NCI-H1092 treated with DMSO at 0.1 percent for 48 hours (cell line): ENCODE results near the gene DNMBP.
"Not testable (repeated sequence)": the region's sequence is repeated elsewhere in the genome, so short reads cannot be mapped to it uniquely, and the experiment has no call there.

ENCODE experiments used
- DNase-seq: peaks from one replicate; lab custom pipeline; 2025; lab: John Stamatoyannopoulos, UW

DNMBP gene

GRCh38 chr10:99916776-99917175, 93.0 kb downstream of the DNMBP start:
- no peak for DNase-seq

GRCh38 chr10:99915414-99915813, 94.3 kb downstream of the DNMBP start:
- no peak for DNase-seq

DNA sequence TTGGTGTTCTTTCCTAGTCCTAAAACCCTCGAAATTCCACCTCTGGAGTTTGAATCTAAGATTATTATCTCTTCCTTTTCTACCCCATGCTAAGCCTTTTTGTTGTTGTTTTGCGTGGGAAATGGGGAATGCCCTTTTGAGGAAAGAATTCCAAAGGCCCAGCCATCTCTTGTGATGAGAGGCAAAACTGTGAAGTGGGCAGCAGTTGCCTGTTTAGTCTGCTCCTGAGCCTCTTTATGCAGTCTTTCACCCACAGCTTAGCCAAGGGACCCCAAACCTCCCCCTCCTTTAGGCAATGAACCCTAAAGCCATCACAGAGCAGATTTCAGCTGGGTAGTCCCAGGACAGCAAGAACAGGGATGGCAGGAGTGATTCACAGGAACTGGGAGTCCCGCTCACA, 95.5 kb downstream of the DNMBP start:
- no peak for DNase-seq

DNA sequence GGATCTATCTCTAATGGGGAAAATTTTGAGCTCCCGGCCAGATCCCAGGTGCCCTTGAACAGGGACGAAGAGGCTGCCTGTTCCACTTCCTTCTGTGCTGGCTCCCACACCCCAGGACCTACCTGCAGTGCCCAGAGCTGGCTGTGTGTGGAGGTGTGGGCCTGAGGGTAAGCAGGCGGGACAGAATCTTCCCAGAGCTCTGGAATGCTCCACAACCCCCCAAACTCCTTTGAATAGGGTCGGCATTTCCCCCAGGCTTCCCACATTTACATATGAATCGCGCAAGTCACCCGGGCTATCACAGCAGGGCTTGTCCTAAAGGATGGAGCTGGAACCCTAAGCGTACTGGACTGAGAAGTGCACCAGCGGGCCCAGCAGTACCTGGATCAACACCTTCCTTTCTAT, 95.9 kb downstream of the DNMBP start:
- no peak for DNase-seq

GRCh38 chr10:99912041-99912440, 97.7 kb downstream of the DNMBP start:
- no peak for DNase-seq

DNA sequence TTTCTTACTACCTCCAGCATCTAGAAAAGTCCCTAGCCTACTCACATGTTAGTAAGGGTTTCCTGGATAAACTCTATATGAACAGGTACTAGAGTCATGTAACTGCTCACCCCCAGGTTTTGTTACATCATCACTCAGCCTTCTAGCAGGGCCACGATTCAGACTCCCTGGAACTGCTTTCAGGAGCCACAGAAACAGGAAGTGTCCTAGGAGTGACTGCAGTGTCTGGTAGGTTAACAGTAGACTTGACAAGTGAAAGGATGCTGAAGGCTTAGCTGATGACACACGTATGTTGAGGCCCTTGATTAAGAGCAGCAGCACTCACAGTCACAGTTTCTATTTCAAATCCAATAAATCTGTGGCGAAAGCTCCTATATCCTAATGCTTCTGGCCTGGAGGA, 101.2 kb downstream of the DNMBP start:
- no peak for DNase-seq

- DNase-seq = no peak
Observed at GRCh38 chr10:99906470-99906869, 103.3 kb downstream of the DNMBP start.

DNA sequence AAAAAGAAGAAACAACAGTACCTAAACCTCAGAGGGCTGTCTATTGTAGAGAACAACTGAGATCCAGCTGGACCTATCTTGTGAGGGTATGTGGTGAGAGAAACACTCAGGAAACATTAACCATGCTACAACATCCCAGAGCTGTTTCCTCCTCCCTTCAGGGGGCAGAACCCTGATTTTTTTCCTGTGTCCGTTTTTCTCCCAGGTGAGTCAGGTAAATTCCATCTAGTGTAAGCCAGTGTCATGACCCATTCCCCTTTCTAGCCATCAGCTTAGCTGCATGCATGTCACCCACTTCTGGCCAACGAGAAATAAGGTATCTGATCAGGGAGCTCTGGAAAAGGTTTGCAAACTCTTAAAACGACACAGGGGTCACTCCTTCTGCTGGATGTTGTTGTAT, 103.8 kb downstream of the DNMBP start:
- DNase-seq = no peak

GRCh38 chr10:99895867-99896266, 113.9 kb downstream of the DNMBP start:
- no peak for DNase-seq

DNA sequence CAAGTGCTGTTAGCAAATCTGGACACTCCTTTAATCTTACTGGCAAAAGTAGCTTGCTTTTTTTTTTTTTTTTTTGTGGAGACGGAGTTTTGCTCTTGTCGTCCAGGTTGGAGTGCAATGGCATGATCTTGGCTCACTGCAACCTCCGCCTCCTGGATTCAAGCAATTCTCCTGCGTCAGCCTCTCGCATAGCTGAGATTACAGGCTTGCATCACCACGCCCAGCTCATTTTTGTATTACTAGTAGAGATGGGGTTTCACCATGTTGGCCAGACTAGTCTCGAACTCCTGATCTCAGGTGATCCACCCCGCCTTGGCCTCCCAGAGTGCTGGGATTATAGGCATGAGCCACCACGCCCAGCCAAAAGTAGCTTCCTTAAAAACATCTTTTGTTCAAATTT, 114.7 kb downstream of the DNMBP start:
- DNase-seq = not testable (repeated sequence)

GRCh38 chr10:99894613-99895012, 115.1 kb downstream of the DNMBP start:
- DNase-seq = no peak

GRCh38 chr10:99888622-99889021, 121.1 kb downstream of the DNMBP start:
- DNase-seq = no peak

- no peak for DNase-seq
Observed at GRCh38 chr10:99883523-99883922, 126.2 kb downstream of the DNMBP start.

DNA sequence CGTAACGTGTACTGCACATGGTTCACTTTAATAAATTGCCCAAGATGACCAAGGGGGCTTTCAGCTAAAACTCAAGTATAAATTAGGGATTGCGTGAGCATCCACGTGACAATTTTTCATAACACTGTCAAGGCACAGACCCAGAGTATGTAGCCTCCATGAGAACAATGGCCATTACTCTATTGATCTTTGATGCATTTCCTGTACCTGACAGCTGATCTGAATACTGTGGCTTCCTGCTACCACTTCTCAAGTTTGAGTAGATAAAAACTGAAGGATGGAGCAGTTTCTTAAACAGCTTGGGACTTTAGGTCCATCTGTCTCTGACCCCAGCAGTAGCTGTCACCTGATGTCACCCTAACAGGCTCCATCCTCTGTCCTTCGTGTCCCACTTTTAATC, 128.4 kb downstream of the DNMBP start:
- DNase-seq = no peak

DNA sequence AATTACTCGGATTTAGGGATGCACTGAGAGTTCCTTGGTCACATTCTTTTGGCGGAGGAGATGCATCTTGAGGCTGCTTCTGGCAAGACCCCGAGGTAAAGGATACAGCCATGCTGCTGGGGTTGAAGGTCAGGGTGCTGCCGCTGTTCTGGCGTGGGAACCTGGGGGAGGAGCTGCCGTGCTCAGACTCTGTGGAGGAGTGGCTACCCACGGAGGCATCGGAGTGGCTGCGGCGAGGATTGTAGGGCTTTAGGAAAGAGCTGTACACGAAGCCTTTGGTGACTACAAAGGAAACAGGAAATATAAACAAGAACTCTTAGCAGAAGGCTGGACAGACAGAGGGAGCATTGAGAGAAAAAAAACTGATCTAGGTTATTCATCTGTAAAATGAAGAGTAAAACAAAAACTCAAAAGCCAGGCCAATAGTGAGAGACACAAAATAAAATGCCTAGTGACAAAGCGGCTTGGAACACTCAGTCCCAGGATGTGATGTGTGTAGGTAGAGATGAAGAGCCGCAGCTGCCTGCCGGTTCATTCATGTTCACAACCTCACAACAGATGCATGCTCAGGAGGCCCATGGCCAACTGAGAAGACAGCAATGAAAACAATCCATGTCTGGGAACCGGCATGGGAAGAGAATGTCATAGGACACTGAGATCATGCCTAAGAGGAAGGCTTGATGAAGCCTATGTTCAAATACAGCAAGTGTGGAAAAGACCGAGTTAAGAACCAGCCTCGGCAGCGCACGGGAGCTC, 129.5 kb downstream of the DNMBP start:
- no peak for DNase-seq

DNA sequence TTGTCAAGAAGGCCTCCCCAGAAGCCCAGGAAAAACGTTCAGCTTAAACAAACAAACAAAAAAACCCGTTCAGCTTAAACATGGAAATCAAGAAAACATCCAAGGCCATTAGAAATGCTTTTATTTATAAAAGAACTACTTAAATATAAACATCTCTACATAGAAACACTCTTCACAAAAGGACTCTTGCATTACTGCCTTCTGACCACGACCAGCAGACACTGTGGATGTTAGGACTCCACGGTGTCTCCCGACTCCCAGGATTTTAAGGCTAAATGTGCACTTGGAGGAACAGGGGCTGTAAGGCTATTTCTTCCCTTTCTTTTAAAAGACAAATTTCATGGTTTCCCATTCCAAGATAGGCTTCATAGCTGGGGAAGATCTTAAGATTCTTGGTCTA, 134.3 kb downstream of the DNMBP start:
- no peak for DNase-seq

- no peak for DNase-seq
Observed at GRCh38 chr10:99874341-99875085, 135.2 kb downstream of the DNMBP start.

- DNase-seq = no peak
Observed at GRCh38 chr10:99873846-99874245, 135.9 kb downstream of the DNMBP start.

DNA sequence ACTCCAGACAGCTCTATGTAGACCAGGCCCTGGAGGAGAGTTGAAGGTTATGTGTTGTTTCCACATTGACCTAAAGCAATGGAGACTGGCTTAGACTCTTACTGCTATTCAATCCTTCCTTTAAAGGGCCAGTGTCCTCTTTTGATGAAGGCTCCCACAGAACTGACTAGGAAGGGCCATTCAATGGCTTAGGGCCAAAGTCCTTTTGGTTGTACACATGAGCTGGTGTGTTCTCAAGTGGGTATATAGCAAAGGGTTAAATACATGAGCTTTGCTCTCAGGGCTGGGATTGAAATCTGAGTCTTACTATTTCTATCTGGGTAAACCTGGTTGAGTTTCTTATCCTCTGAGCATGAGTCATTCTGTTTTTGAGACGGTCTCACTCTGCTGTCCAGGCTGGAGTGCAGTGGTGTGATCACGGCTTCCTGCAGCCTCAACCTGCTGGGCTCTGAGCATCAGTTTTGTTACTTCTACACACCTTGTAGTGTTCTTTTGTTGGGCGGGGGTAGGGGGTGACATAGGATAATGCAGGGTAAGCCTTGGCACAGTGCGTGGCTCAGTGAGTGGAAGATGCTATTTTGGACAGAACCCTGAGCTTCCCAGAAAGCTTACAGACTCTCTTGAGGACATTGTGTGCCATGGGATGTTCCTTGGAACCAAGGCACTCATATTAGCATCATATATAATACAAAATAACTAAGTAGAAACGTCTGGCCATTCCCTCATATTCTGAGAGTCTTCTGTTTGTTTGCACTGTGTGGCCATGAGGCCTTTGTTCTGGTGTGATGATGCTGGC, 137.2 kb downstream of the DNMBP start:
- DNase-seq = no peak

- DNase-seq = no peak
Observed at GRCh38 chr10:99870123-99870730, 139.5 kb downstream of the DNMBP start.

GRCh38 chr10:99869581-99870122, 140.1 kb downstream of the DNMBP start:
- DNase-seq = no peak

GRCh38 chr10:99867250-99867649, 142.5 kb downstream of the DNMBP start:
- not testable (repeated sequence) for DNase-seq
